ENCODE data around the gene GPR171. TPM values are rescaled to one million over a fixed set of nuclear protein-coding genes. Genes with fewer than 3 reads are reported as not detected.

GPR171 gene
- total and polyA plus RNA-seq, 4 experiments from 2014 or later, result 116 to 156 (median 126) TPM

- Histone ChIP-seq H3K4me3 (ENCODE audit: low read length in 2 of 2) (peak overlapping the region in 1 of 2 donors; percentile 29), H3K4me1 (ENCODE audit: insufficient read depth, low read length) (peaks cover 52% of the 10 kb centered on the region), H3K36me3 (ENCODE audit: insufficient read depth, low read length) (peaks cover 13% of the 10 kb centered on the region), H3K27me3 (ENCODE audit: insufficient read depth, low read length) (no peaks in the 10 kb centered on the region), H3K9me3 (ENCODE audit: control insufficient read depth in 1 of 2, low read length in 2 of 2) (no peaks in the 10 kb centered on the region), H3K27ac (ENCODE audit: low read depth, low read length) (peak overlapping the region; percentile 75)
- DNase-seq, result no peak
- ChIA-PET CTCF (ENCODE audit: partially characterized antibody) (interaction anchor here (1.0 to 4.3 kb wide), 2 partner anchors 28 to 30 kb away, joined by 3 to 21 read pairs; no protein-coding TSS in a partner anchor), POLR2A (ENCODE audit: partially characterized antibody) (interaction anchor here (5.6 to 10.1 kb wide), 2 partner anchors 15 to 29 kb away, joined by 70 to 118 read pairs; no protein-coding TSS in a partner anchor)
- no peaks in the 10 kb centered on the region for H3K27me3 Mint-ChIP-seq
- peak overlapping the region in 5 of 7 donors; percentile 37 to 98 (median 93) for H3K27ac Mint-ChIP-seq
- peaks cover 32 to 49% of the 10 kb centered on the region in 2 donors for H3K36me3 Mint-ChIP-seq
- H3K4me1 Mint-ChIP-seq, result peaks cover 22 to 62% (median 31%) of the 10 kb centered on the region in 4 donors
- intact Hi-C loops (cut with micrococcal nuclease), result no loop called here
- H3K9me3 Mint-ChIP-seq, result peaks cover 0 to 2% (median 0%) of the 10 kb centered on the region in 8 donors
- peak overlapping the region in 7 of 8 donors; percentile 32 to 89 (median 84) for H3K4me3 Mint-ChIP-seq
Observed at GRCh38 chr3:151198849-151199248, 4.2 kb downstream of the GPR171 start.

DNA sequence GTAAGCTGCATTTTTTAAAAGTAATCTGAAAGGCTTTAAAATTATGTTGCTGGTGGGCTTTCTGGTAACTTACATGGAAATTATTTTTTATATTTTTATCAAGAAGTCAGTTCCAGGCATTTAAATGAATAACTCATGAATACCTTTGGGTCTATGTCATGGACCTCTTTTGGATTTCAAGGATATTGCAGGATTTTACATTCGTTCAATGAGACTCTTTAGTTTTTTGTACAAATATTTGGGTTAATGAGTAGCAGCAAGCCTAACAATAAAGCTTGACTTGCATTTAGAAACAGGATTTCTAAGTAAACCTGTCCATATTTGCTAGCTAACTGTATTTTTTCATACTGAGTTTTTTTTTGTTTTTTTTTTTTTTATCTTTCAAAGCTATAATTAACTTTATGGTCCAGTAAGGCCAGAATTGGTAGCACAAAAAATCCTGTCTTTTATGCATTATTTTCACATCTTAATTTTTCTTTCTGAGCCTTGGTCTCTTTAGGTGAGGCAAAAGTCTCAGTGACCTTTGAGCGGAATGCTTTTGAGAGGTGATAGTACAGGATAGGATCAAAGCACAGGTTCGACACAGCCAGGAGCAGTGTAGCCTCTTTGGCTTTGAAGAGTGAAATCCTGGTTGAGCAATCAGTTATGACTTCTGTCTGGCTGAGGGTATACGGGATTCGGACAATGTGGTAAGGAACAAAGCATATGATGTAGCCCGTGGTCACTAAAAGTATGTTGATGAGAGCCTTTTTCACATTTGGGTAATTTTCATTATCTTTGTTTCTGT is 4.8 kb downstream of the GPR171 start:
- peaks cover 0 to 5% (median 2%) of the 10 kb centered on the region in 8 donors for H3K9me3 Mint-ChIP-seq
- peaks cover 32 to 49% of the 10 kb centered on the region in 2 donors for H3K36me3 Mint-ChIP-seq
- DNase-seq, result no peak
- H3K27ac ChIP-seq (ENCODE audit: low read depth, low read length), result no peak overlapping the region
- no peaks in the 10 kb centered on the region for H3K9me3 ChIP-seq (ENCODE audit: control insufficient read depth in 1 of 2, low read length in 2 of 2)
- no peaks in the 10 kb centered on the region for H3K27me3 ChIP-seq (ENCODE audit: insufficient read depth, low read length)
- ChIA-PET CTCF (ENCODE audit: partially characterized antibody) (interaction anchor here (1.0 to 4.3 kb wide), 3 partner anchors 12 to 30 kb away, joined by 3 to 21 read pairs (median 3); no protein-coding TSS in a partner anchor), POLR2A (ENCODE audit: partially characterized antibody) (interaction anchor here (0.8 to 10.1 kb wide), 6 partner anchors 10 to 28 kb away, joined by 3 to 118 read pairs (median 4); no protein-coding TSS in a partner anchor)
- peak overlapping the region in 5 of 8 donors; percentile 23 to 89 (median 53) for H3K4me3 Mint-ChIP-seq
- peaks cover 21 to 58% (median 29%) of the 10 kb centered on the region in 4 donors for H3K4me1 Mint-ChIP-seq
- intact Hi-C loops (cut with micrococcal nuclease), result no loop called here
- H3K4me3 ChIP-seq (ENCODE audit: low read length in 2 of 2), result no peak overlapping the region
- H3K4me1 ChIP-seq (ENCODE audit: insufficient read depth, low read length), result peaks cover 45% of the 10 kb centered on the region
- peaks cover 13% of the 10 kb centered on the region for H3K36me3 ChIP-seq (ENCODE audit: insufficient read depth, low read length)
- peak overlapping the region in 3 of 7 donors; percentile 56 to 97 (median 77) for H3K27ac Mint-ChIP-seq
- no peaks in the 10 kb centered on the region for H3K27me3 Mint-ChIP-seq

- H3K36me3 Mint-ChIP-seq, result peaks cover 32 to 41% of the 10 kb centered on the region in 2 donors
- Histone ChIP-seq H3K27me3 (ENCODE audit: insufficient read depth, low read length) (no peaks in the 10 kb centered on the region), H3K27ac (ENCODE audit: low read depth, low read length) (no peak overlapping the region), H3K4me1 (ENCODE audit: insufficient read depth, low read length) (peaks cover 45% of the 10 kb centered on the region), H3K4me3 (ENCODE audit: low read length in 2 of 2) (no peak overlapping the region), H3K36me3 (ENCODE audit: insufficient read depth, low read length) (peaks cover 13% of the 10 kb centered on the region), H3K9me3 (ENCODE audit: control insufficient read depth in 1 of 2, low read length in 2 of 2) (no peaks in the 10 kb centered on the region)
- peaks cover 20 to 48% (median 29%) of the 10 kb centered on the region in 4 donors for H3K4me1 Mint-ChIP-seq
- no peak overlapping the region for H3K4me3 Mint-ChIP-seq
- peaks cover 0 to 11% (median 4%) of the 10 kb centered on the region in 8 donors for H3K9me3 Mint-ChIP-seq
- intact Hi-C loops (cut with micrococcal nuclease), result no loop called here
- ChIA-PET CTCF (ENCODE audit: partially characterized antibody) (interaction anchor here (0.7 to 4.3 kb wide), 4 partner anchors 11 to 29 kb away, joined by 3 to 21 read pairs (median 3); no protein-coding TSS in a partner anchor), POLR2A (ENCODE audit: partially characterized antibody) (interaction anchor here (0.7 to 2.2 kb wide), 7 partner anchors 10 to 26 kb away, joined by 3 to 13 read pairs (median 3); no protein-coding TSS in a partner anchor)
- no peak for DNase-seq
- peak overlapping the region in 1 of 7 donors; percentile 69 for H3K27ac Mint-ChIP-seq
- H3K27me3 Mint-ChIP-seq, result no peaks in the 10 kb centered on the region
Observed at GRCh38 chr3:151197228-151197627, 5.8 kb downstream of the GPR171 start.

DNA sequence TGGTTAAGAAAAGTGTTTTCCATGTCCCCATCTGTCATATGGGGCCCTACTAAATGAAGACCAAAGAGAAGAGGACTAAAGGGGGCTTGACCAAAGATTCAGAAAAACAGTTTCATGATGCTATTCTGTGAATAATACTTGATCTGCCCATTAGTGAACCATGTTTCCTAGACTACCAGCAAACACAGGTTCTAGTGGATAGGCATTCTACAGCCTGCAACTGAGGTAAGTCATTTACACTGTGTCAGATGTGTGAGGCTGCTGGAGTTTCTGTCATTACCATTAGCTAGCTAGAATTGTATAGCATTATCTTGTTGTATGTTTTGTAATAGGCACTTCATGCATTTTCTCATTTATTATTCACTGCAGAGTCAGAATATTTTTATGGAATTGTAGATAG is 6.6 kb downstream of the GPR171 start:
- H3K4me1 Mint-ChIP-seq, result peaks cover 18 to 42% (median 28%) of the 10 kb centered on the region in 4 donors
- H3K27ac ChIP-seq (ENCODE audit: low read depth, low read length), result no peak overlapping the region
- no peak for DNase-seq
- H3K27me3 ChIP-seq (ENCODE audit: insufficient read depth, low read length), result no peaks in the 10 kb centered on the region
- H3K36me3 ChIP-seq (ENCODE audit: insufficient read depth, low read length), result peaks cover 13% of the 10 kb centered on the region
- H3K4me1 ChIP-seq (ENCODE audit: insufficient read depth, low read length), result peaks cover 42% of the 10 kb centered on the region
- peaks cover 0 to 13% (median 5%) of the 10 kb centered on the region in 8 donors for H3K9me3 Mint-ChIP-seq
- CTCF ChIA-PET (ENCODE audit: partially characterized antibody), result interaction anchor here (0.7 to 4.3 kb wide), 4 partner anchors 10 to 30 kb away, joined by 3 to 21 read pairs (median 3); no protein-coding TSS in a partner anchor
- H3K4me3 Mint-ChIP-seq, result peak overlapping the region in 1 of 8 donors; percentile 26
- H3K4me3 ChIP-seq (ENCODE audit: low read length in 2 of 2), result no peak overlapping the region
- peaks cover 30 to 34% of the 10 kb centered on the region in 2 donors for H3K36me3 Mint-ChIP-seq
- intact Hi-C loops (cut with micrococcal nuclease), result no loop called here
- peak overlapping the region in 2 of 7 donors; percentile 2 to 7 for H3K27ac Mint-ChIP-seq
- POLR2A ChIA-PET (ENCODE audit: partially characterized antibody), result interaction anchor here (0.7 to 2.2 kb wide), 5 partner anchors 11 to 25 kb away, joined by 3 to 13 read pairs (median 4); no protein-coding TSS in a partner anchor
- no peaks in the 10 kb centered on the region for H3K9me3 ChIP-seq (ENCODE audit: control insufficient read depth in 1 of 2, low read length in 2 of 2)
- H3K27me3 Mint-ChIP-seq, result no peaks in the 10 kb centered on the region

- Histone ChIP-seq H3K9me3 (ENCODE audit: control insufficient read depth in 1 of 2, low read length in 2 of 2) (no peaks in the 10 kb centered on the region), H3K27me3 (ENCODE audit: insufficient read depth, low read length) (no peaks in the 10 kb centered on the region), H3K4me3 (ENCODE audit: low read length in 2 of 2) (no peak overlapping the region), H3K4me1 (ENCODE audit: insufficient read depth, low read length) (peaks cover 36% of the 10 kb centered on the region), H3K36me3 (ENCODE audit: insufficient read depth, low read length) (peaks cover 13% of the 10 kb centered on the region), H3K27ac (ENCODE audit: low read depth, low read length) (no peak overlapping the region)
- Mint-ChIP-seq H3K27me3 (no peaks in the 10 kb centered on the region), H3K27ac (peak overlapping the region in 3 of 7 donors; percentile 2 to 15 (median 7)), H3K4me3 (no peak overlapping the region), H3K9me3 (peaks cover 0 to 17% (median 5%) of the 10 kb centered on the region in 8 donors), H3K4me1 (peaks cover 13 to 36% (median 24%) of the 10 kb centered on the region in 4 donors), H3K36me3 (peaks cover 25 to 29% of the 10 kb centered on the region in 2 donors)
- CTCF ChIA-PET (ENCODE audit: partially characterized antibody), result interaction anchor here (4.3 kb wide), 1 partner anchor 27 kb away, joined by 21 read pairs; no protein-coding TSS in a partner anchor
- POLR2A ChIA-PET (ENCODE audit: partially characterized antibody), result interaction anchor here (0.8 to 2.2 kb wide), 4 partner anchors 11 to 24 kb away, joined by 3 to 13 read pairs (median 4); no protein-coding TSS in a partner anchor
- intact Hi-C loops (cut with micrococcal nuclease), result no loop called here
- no peak for DNase-seq
Observed at GRCh38 chr3:151195826-151196225, 7.2 kb downstream of the GPR171 start.

GRCh38 chr3:151192545-151192944 is 10.5 kb downstream of the GPR171 start:
- Histone ChIP-seq H3K36me3 (ENCODE audit: insufficient read depth, low read length) (no peaks in the 10 kb centered on the region), H3K27ac (ENCODE audit: low read depth, low read length) (no peak overlapping the region), H3K4me3 (ENCODE audit: low read length in 2 of 2) (no peak overlapping the region), H3K9me3 (ENCODE audit: control insufficient read depth in 1 of 2, low read length in 2 of 2) (no peaks in the 10 kb centered on the region), H3K27me3 (ENCODE audit: insufficient read depth, low read length) (no peaks in the 10 kb centered on the region), H3K4me1 (ENCODE audit: insufficient read depth, low read length) (peaks cover 10% of the 10 kb centered on the region)
- Mint-ChIP-seq H3K4me1 (peaks cover 6 to 14% (median 10%) of the 10 kb centered on the region in 4 donors), H3K36me3 (peaks cover 7 to 12% of the 10 kb centered on the region in 2 donors), H3K27me3 (no peaks in the 10 kb centered on the region), H3K9me3 (peaks cover 0 to 20% (median 6%) of the 10 kb centered on the region in 8 donors), H3K4me3 (no peak overlapping the region), H3K27ac (no peak overlapping the region)
- POLR2A ChIA-PET (ENCODE audit: partially characterized antibody), result interaction anchor here (0.8 to 4.2 kb wide), 5 partner anchors 9 to 429 kb away, joined by 3 to 30 read pairs (median 7); partner anchors contain the start of gene GPR171
- DNase-seq, result no peak
- intact Hi-C loops (cut with micrococcal nuclease), result no loop called here
- CTCF ChIA-PET (ENCODE audit: partially characterized antibody), result interaction anchor here (0.9 to 1.7 kb wide), 3 partner anchors 9 to 36 kb away, joined by 4 to 5 read pairs (median 4); partner anchors contain the start of gene GPR171

Data from CD4-positive, alpha-beta memory T cell (primary cell).